Thymus (tissue), 11 donors: ENCODE data around the gene INF2. TPM values are rescaled to one million over a fixed set of nuclear protein-coding genes. Genes with fewer than 3 reads are reported as not detected.

ENCODE experiments used
- DNase-seq, 9 donors: peaks; one replicate each; pipeline ENCODE4 v3.0.0-alpha.2; 2013; ENCODE audit warnings: low spot score in 9 of 9, low read depth in 6 of 9, missing footprints in 1 of 9
- H3K27ac ChIP-seq, 2 donors: one replicate each; pipeline ENCODE4 v1.5.1; 2013; ENCODE audit warnings: control low read depth in 1 of 2, low read depth in 1 of 2, low read length in 1 of 2, mild to moderate bottlenecking in 1 of 2, moderate library complexity in 1 of 2
- H3K27me3 ChIP-seq, 2 donors: one replicate each; pipeline ENCODE4 v1.5.1; 2013; ENCODE audit warnings: low read length in 1 of 2; ENCODE audit not compliant: control insufficient read depth in 2 of 2, insufficient read depth in 1 of 2
- H3K36me3 ChIP-seq, 2 donors: one replicate each; pipeline ENCODE4 v1.5.1; 2013; ENCODE audit warnings: low read length in 1 of 2, mild to moderate bottlenecking in 1 of 2, moderate library complexity in 1 of 2; ENCODE audit not compliant: control insufficient read depth in 2 of 2, insufficient read depth in 2 of 2
- H3K4me1 ChIP-seq, 2 donors: one replicate each; pipeline ENCODE4 v1.5.1; 2013; ENCODE audit warnings: low read length in 2 of 2; ENCODE audit not compliant: control insufficient read depth in 2 of 2, insufficient read depth in 2 of 2
- H3K4me3 ChIP-seq, 2 donors: one replicate each; pipeline ENCODE4 v1.5.1; 2013; ENCODE audit warnings: low read length in 2 of 2, control low read depth in 1 of 2, mild to moderate bottlenecking in 1 of 2
- H3K9me3 ChIP-seq, 2 donors: one replicate each; pipeline ENCODE4 v1.5.1; 2013; ENCODE audit warnings: low read length in 1 of 2, mild to moderate bottlenecking in 1 of 2; ENCODE audit not compliant: control insufficient read depth in 2 of 2, insufficient read depth in 1 of 2
- WGBS: extraction: QIAGEN DNeasy Blood & Tissue Kit; methylation state at CpG from one replicate; pipeline ENCODE4 v1.1.7; 2013; 5-methylcytosine and 5-hydroxymethylcytosine counted together
- polyA plus RNA-seq: library from polyadenylated mRNA; stranded (reverse); fragments of 200-250 nt; gene quantifications from one replicate; pipeline ENCODE4 v1.2.3, GENCODE V29; 2013
- total RNA-seq: library from RNA; stranded (reverse); fragments of 120-200 nt; gene quantifications from one replicate; pipeline ENCODE4 v1.2.4, GENCODE V29; 2013
- donor health status: healthy.

The INF2 gene
- total and polyA plus RNA-seq, 2 donors = 8.7 to 57.9 TPM

GRCh38 chr14:104703269-104703668 is 13.9 kb downstream of the INF2 start:
- no peaks in the 10 kb centered on the region for H3K9me3 ChIP-seq
- peaks cover 18 to 42% of the 10 kb centered on the region in 2 donors for H3K36me3 ChIP-seq
- no peak overlapping the region for H3K27ac ChIP-seq
- H3K27me3 ChIP-seq = no peaks in the 10 kb centered on the region
- H3K4me1 ChIP-seq = peaks cover 0 to under 1% of the 10 kb centered on the region in 2 donors
- DNase-seq = no peak
- H3K4me3 ChIP-seq = no peak overlapping the region
- 98% methylated on average over 28 of the region's 28 CpGs for WGBS

GRCh38 chr14:104704252-104704651 is 14.8 kb downstream of the INF2 start:
- DNase-seq = no peak
- over 99% methylated on average over 22 of the region's 22 CpGs for WGBS
- Histone ChIP-seq H3K9me3 (peaks cover 0 to 2% of the 10 kb centered on the region in 2 donors), H3K27me3 (no peaks in the 10 kb centered on the region), H3K4me1 (peaks cover 0 to 3% of the 10 kb centered on the region in 2 donors), H3K36me3 (peaks cover 18 to 42% of the 10 kb centered on the region in 2 donors), H3K27ac (no peak overlapping the region), H3K4me3 (no peak overlapping the region)

- no peak for DNase-seq
- WGBS = 98% methylated on average over 21 of the region's 21 CpGs
These were observed 16.1 kb downstream of the INF2 start for GRCh38 chr14:104705340-104706047.

GRCh38 chr14:104706733-104707607 is 17.6 kb downstream of the INF2 start:
- 91% methylated on average over 28 of the region's 28 CpGs for WGBS
- Histone ChIP-seq H3K9me3 (peaks cover 0 to 2% of the 10 kb centered on the region in 2 donors), H3K4me3 (no peak overlapping the region), H3K36me3 (peaks cover 25 to 56% of the 10 kb centered on the region in 2 donors), H3K27ac (no peak overlapping the region), H3K4me1 (peaks cover 0 to 3% of the 10 kb centered on the region in 2 donors), H3K27me3 (no peaks in the 10 kb centered on the region)
- no peak for DNase-seq

More at GRCh38 chr14:104705340-104706047, 16.1 kb downstream of the INF2 start:
- H3K36me3 ChIP-seq = peaks cover 18 to 51% of the 10 kb centered on the region in 2 donors
- H3K4me3 ChIP-seq = no peak overlapping the region
- no peaks in the 10 kb centered on the region for H3K27me3 ChIP-seq
- H3K9me3 ChIP-seq = peaks cover 0 to 2% of the 10 kb centered on the region in 2 donors
- H3K4me1 ChIP-seq = peaks cover 0 to 3% of the 10 kb centered on the region in 2 donors
- H3K27ac ChIP-seq = no peak overlapping the region

GRCh38 chr14:104707608-104708595 is 18.5 kb downstream of the INF2 start:
- Histone ChIP-seq H3K36me3 (peaks cover 28 to 54% of the 10 kb centered on the region in 2 donors), H3K4me1 (peaks cover 0 to 6% of the 10 kb centered on the region in 2 donors), H3K27me3 (no peaks in the 10 kb centered on the region), H3K27ac (no peak overlapping the region), H3K9me3 (peaks cover 0 to 2% of the 10 kb centered on the region in 2 donors), H3K4me3 (no peak overlapping the region)
- WGBS = 84% methylated on average over 33 of the region's 34 CpGs
- no peak for DNase-seq

- Histone ChIP-seq H3K27me3 (no peaks in the 10 kb centered on the region), H3K9me3 (peaks cover 0 to 2% of the 10 kb centered on the region in 2 donors), H3K27ac (no peak overlapping the region), H3K4me1 (peaks cover 0 to 7% of the 10 kb centered on the region in 2 donors), H3K4me3 (no peak overlapping the region), H3K36me3 (peaks cover 24 to 46% of the 10 kb centered on the region in 2 donors)
- peak in 6 of 9 donors; percentile 37 to 80 (median 62) for DNase-seq
- WGBS = 61% methylated on average over 20 of the region's 20 CpGs
These were observed 19.3 kb downstream of the INF2 start for GRCh38 chr14:104708606-104709268.

GRCh38 chr14:104709387-104710039 is 20.1 kb downstream of the INF2 start:
- 94% methylated on average over 18 of the region's 18 CpGs for whole genome bisulfite sequencing

More at GRCh38 chr14:104709387-104710039, 20.1 kb downstream of the INF2 start:
- peaks cover 27 to 41% of the 10 kb centered on the region in 2 donors for H3K36me3 ChIP-seq
- peaks cover 0 to 2% of the 10 kb centered on the region in 2 donors for H3K9me3 ChIP-seq
- H3K4me3 ChIP-seq = no peak overlapping the region
- no peak for DNase-seq
- H3K4me1 ChIP-seq = peaks cover 0 to 7% of the 10 kb centered on the region in 2 donors
- H3K27me3 ChIP-seq = no peaks in the 10 kb centered on the region
- no peak overlapping the region for H3K27ac ChIP-seq
